ENCODE results near the gene IL18BP.

The IL18BP gene

GRCh38 chr11:72045849-72046248 lies 47.1 kb downstream of the IL18BP start:
- no peak for DNase-seq (ENCODE audit: low spot score)

GRCh38 chr11:72048766-72049460 lies 50.2 kb downstream of the IL18BP start:
- no peak for DNase-seq (ENCODE audit: low spot score)
